OCI-LY3 (cell line): Measurements from ENCODE around the gene LARGE1.

Experiments used
- H2AFZ ChIP-seq: fragments of 200-600, 300-600 bp; shearing (Covaris generic); 2 replicates; pipeline ENCODE4 v1.6.0; 2014; ENCODE audit warnings: antibody characterized with exemption, low read depth, low read length
- H3K27ac ChIP-seq: fragments of 200-600, 300-600 bp; sonication (generic); 2 replicates; pipeline ENCODE4 v1.5.1; 2014; ENCODE audit warnings: mild to moderate bottlenecking, low read length, moderate library complexity, mixed read lengths
- H3K27me3 ChIP-seq: fragments of 200-600, 300-600 bp; sonication (generic); 2 replicates; pipeline ENCODE4 v1.6.1; 2014; ENCODE audit warnings: low read depth, low read length, mixed read lengths
- H3K36me3 ChIP-seq: fragments of 200-600, 300-600 bp; sonication (generic); replicated peaks from 2 replicates; pipeline ENCODE3; 2014; ENCODE audit warnings: low read depth, low read length, mixed read lengths
- H3K4me1 ChIP-seq: fragments of 300-600, 200-600 bp; sonication (generic); 2 replicates; pipeline ENCODE4 v1.6.1; 2014; ENCODE audit warnings: low read length, mixed read lengths
- H3K4me2 ChIP-seq: fragments of 200-600, 300-600 bp; sonication (generic); 2 replicates; pipeline ENCODE4 v1.6.1; 2014; ENCODE audit warnings: low read length, mixed read lengths
- H3K4me3 ChIP-seq: fragments of 300-600, 200-600 bp; sonication (generic); 2 replicates; pipeline ENCODE4 v1.5.1; 2014; ENCODE audit warnings: antibody characterized with exemption, mild to moderate bottlenecking, low read length, moderate library complexity
- H3K79me2 ChIP-seq: fragments of 300-600, 200-600 bp; shearing (Covaris generic); 2 replicates; pipeline ENCODE4 v1.6.1; 2014; ENCODE audit warnings: mild to moderate bottlenecking, low read length, mixed read lengths
- H3K9ac ChIP-seq: fragments of 300-600, 200-600 bp; shearing (Covaris generic); 2 replicates; pipeline ENCODE4 v1.6.0; 2014; ENCODE audit warnings: mild to moderate bottlenecking, low read length, moderate library complexity
- H3K9me3 ChIP-seq: fragments of 200-600, 300-600 bp; shearing (Covaris generic); 2 replicates; pipeline ENCODE4 v1.6.1; 2014; ENCODE audit warnings: low read length, mixed read lengths; ENCODE audit not compliant: insufficient read depth
- H4K20me1 ChIP-seq: fragments of 200-600, 300-600 bp; sonication (generic); 2 replicates; pipeline ENCODE4 v1.6.1; 2016; ENCODE audit warnings: low read length, mixed read lengths; ENCODE audit not compliant: insufficient read depth
- EZH2phosphoT487 ChIP-seq: fragments of 200-600 bp; shearing (Covaris generic); IDR thresholded peaks from 2 replicates; pipeline ENCODE4 v1.6.1; 2018; ENCODE audit warnings: antibody characterized with exemption, mixed run types, low read depth
- TF ChIP-seq, protein P1 (sequence below): fragments of 200-600, 300-600 bp; sonication (generic); IDR thresholded peaks from 2 replicates; pipeline ENCODE4 v1.5.1; 2014; ENCODE audit warnings: antibody characterized with exemption, low read length, low read depth

Gene LARGE1

GRCh38 chr22:33819743-33820142 lies 100.5 kb downstream of the LARGE1 start:
- Histone ChIP-seq H4K20me1 (peaks cover 49% of the 10 kb centered on the region), H3K9me3 (peaks cover 2% of the 10 kb centered on the region; the same call in 1 of the 2 replicates), H3K4me3 (no peak overlapping the region), H3K9ac (no peak overlapping the region), H3K27ac (no peak overlapping the region), H2AFZ (no peak overlapping the region), H3K4me1 (peaks cover 17% of the 10 kb centered on the region), H3K36me3 (peaks cover 2% of the 10 kb centered on the region), H3K79me2 (peaks cover 29% of the 10 kb centered on the region), H3K27me3 (no peaks in the 10 kb centered on the region), H3K4me2 (no peak overlapping the region)
- TF ChIP-seq, protein P1, sequence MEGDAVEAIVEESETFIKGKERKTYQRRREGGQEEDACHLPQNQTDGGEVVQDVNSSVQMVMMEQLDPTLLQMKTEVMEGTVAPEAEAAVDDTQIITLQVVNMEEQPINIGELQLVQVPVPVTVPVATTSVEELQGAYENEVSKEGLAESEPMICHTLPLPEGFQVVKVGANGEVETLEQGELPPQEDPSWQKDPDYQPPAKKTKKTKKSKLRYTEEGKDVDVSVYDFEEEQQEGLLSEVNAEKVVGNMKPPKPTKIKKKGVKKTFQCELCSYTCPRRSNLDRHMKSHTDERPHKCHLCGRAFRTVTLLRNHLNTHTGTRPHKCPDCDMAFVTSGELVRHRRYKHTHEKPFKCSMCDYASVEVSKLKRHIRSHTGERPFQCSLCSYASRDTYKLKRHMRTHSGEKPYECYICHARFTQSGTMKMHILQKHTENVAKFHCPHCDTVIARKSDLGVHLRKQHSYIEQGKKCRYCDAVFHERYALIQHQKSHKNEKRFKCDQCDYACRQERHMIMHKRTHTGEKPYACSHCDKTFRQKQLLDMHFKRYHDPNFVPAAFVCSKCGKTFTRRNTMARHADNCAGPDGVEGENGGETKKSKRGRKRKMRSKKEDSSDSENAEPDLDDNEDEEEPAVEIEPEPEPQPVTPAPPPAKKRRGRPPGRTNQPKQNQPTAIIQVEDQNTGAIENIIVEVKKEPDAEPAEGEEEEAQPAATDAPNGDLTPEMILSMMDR = peak; percentile 12; the same call in 1 of the 2 replicates
- no peak for TF ChIP-seq EZH2phosphoT487

- H3K9ac ChIP-seq = no peak overlapping the region
- TF ChIP-seq, protein P1 = no peak
- no peak for TF ChIP-seq EZH2phosphoT487
- H3K9me3 ChIP-seq = no peaks in the 10 kb centered on the region
- no peak overlapping the region for H2AFZ ChIP-seq
- H3K27me3 ChIP-seq = no peaks in the 10 kb centered on the region
- H3K4me1 ChIP-seq = peaks cover 8% of the 10 kb centered on the region
- H3K4me3 ChIP-seq = no peak overlapping the region
- no peaks in the 10 kb centered on the region for H3K36me3 ChIP-seq
- H3K79me2 ChIP-seq = peaks cover 17% of the 10 kb centered on the region
- no peak overlapping the region for H3K27ac ChIP-seq
- H3K4me2 ChIP-seq = no peak overlapping the region
- H4K20me1 ChIP-seq = peaks cover 39% of the 10 kb centered on the region
Measured at GRCh38 chr22:33817512-33818127, 102.7 kb downstream of the LARGE1 start.

GRCh38 chr22:33812360-33812977 lies 107.8 kb downstream of the LARGE1 start:
- Histone ChIP-seq H3K4me1 (peaks cover 16% of the 10 kb centered on the region), H3K4me3 (no peak overlapping the region), H3K9ac (no peak overlapping the region), H3K36me3 (peaks cover 4% of the 10 kb centered on the region), H3K27ac (no peak overlapping the region), H3K9me3 (no peaks in the 10 kb centered on the region), H3K4me2 (peak overlapping the region; percentile 25), H4K20me1 (peaks cover 24% of the 10 kb centered on the region; the same call in 1 of the 2 replicates), H3K27me3 (no peaks in the 10 kb centered on the region), H3K79me2 (peaks cover 32% of the 10 kb centered on the region; the same call in 1 of the 2 replicates), H2AFZ (no peak overlapping the region)
- TF ChIP-seq EZH2phosphoT487 = no peak
- TF ChIP-seq, protein P1 = no peak

GRCh38 chr22:33811686-33812085 lies 108.6 kb downstream of the LARGE1 start:
- no peaks in the 10 kb centered on the region for H3K27me3 ChIP-seq
- no peak for TF ChIP-seq EZH2phosphoT487
- TF ChIP-seq, protein P1 = no peak
- H3K9me3 ChIP-seq = no peaks in the 10 kb centered on the region
- H2AFZ ChIP-seq = no peak overlapping the region
- peaks cover 7% of the 10 kb centered on the region for H3K36me3 ChIP-seq
- H3K9ac ChIP-seq = no peak overlapping the region
- H4K20me1 ChIP-seq = peaks cover 21% of the 10 kb centered on the region; the same call in 1 of the 2 replicates
- H3K4me2 ChIP-seq = peak overlapping the region; percentile 25
- peaks cover 24% of the 10 kb centered on the region for H3K4me1 ChIP-seq
- H3K27ac ChIP-seq = no peak overlapping the region
- peaks cover 40% of the 10 kb centered on the region; the same call in 1 of the 2 replicates for H3K79me2 ChIP-seq
- H3K4me3 ChIP-seq = no peak overlapping the region
